T-helper 2 cell treated with Interferon-gamma antibody and Interleukin-4, amounts not matched to agents 5 μg/mL and 100 μg/mL, for 36 hours (primary cell): ENCODE results near the gene TTLL12.
A peak's percentile ranks its signal among the peaks of the same experiment; 100 is the strongest.

Experiments used
- DNase-seq: peaks from one replicate; pipeline ENCODE4 v3.0.0; 2021; ENCODE audit warnings: low spot score
- H3K27ac Mint-ChIP-seq: one replicate; pipeline ENCODE4 v1.8.0; 2021; ENCODE audit warnings: mild to moderate bottlenecking, mixed read lengths
- H3K27me3 Mint-ChIP-seq: one replicate; pipeline ENCODE4 v1.8.0; 2021; ENCODE audit warnings: low read depth, mixed read lengths
- H3K36me3 Mint-ChIP-seq: one replicate; pipeline ENCODE4 v1.8.0; 2021; ENCODE audit warnings: low read depth, mixed read lengths
- H3K4me1 Mint-ChIP-seq: one replicate; pipeline ENCODE4 v1.8.0; 2021; ENCODE audit warnings: low read depth, mixed read lengths
- H3K4me3 Mint-ChIP-seq: one replicate; pipeline ENCODE4 v1.8.0; 2022; ENCODE audit warnings: mild to moderate bottlenecking, moderate library complexity, mixed read lengths
- H3K9me3 Mint-ChIP-seq: one replicate; pipeline ENCODE4 v1.8.0; 2021; ENCODE audit warnings: mixed read lengths

TTLL12 gene

GRCh38 chr22:43209523-43209890 is 22.6 kb upstream of the TTLL12 start:
- no peak for DNase-seq
- Mint-ChIP-seq H3K27me3 (no peaks in the 10 kb centered on the region), H3K4me1 (no peaks in the 10 kb centered on the region), H3K27ac (no peak overlapping the region), H3K9me3 (no peaks in the 10 kb centered on the region), H3K36me3 (no peaks in the 10 kb centered on the region), H3K4me3 (no peak overlapping the region)

- Mint-ChIP-seq H3K27ac (no peak overlapping the region), H3K4me1 (no peaks in the 10 kb centered on the region), H3K27me3 (no peaks in the 10 kb centered on the region), H3K36me3 (no peaks in the 10 kb centered on the region), H3K9me3 (no peaks in the 10 kb centered on the region), H3K4me3 (no peak overlapping the region)
- DNase-seq, result no peak
These were observed 22.0 kb upstream of the TTLL12 start for GRCh38 chr22:43208703-43209522.

GRCh38 chr22:43207849-43208702 is 21.1 kb upstream of the TTLL12 start:
- DNase-seq, result no peak
- H3K4me3 Mint-ChIP-seq, result no peak overlapping the region

GRCh38 chr22:43207386-43207785 is 20.5 kb upstream of the TTLL12 start:
- Mint-ChIP-seq H3K9me3 (no peaks in the 10 kb centered on the region), H3K4me3 (no peak overlapping the region), H3K27ac (no peak overlapping the region), H3K4me1 (no peaks in the 10 kb centered on the region), H3K27me3 (no peaks in the 10 kb centered on the region), H3K36me3 (no peaks in the 10 kb centered on the region)
- no peak for DNase-seq

More at GRCh38 chr22:43207849-43208702, 21.1 kb upstream of the TTLL12 start:
- Mint-ChIP-seq H3K9me3 (no peaks in the 10 kb centered on the region), H3K4me1 (no peaks in the 10 kb centered on the region), H3K27ac (no peak overlapping the region), H3K36me3 (no peaks in the 10 kb centered on the region), H3K27me3 (no peaks in the 10 kb centered on the region)

GRCh38 chr22:43206509-43207161 is 19.7 kb upstream of the TTLL12 start:
- DNase-seq, result no peak
- no peaks in the 10 kb centered on the region for H3K36me3 Mint-ChIP-seq
- H3K4me3 Mint-ChIP-seq, result no peak overlapping the region
- no peak overlapping the region for H3K27ac Mint-ChIP-seq
- H3K9me3 Mint-ChIP-seq, result no peaks in the 10 kb centered on the region
- no peaks in the 10 kb centered on the region for H3K27me3 Mint-ChIP-seq
- no peaks in the 10 kb centered on the region for H3K4me1 Mint-ChIP-seq

GRCh38 chr22:43205748-43206508 is 19.0 kb upstream of the TTLL12 start:
- peak overlapping the region; percentile 77 for H3K27ac Mint-ChIP-seq
- H3K36me3 Mint-ChIP-seq, result no peaks in the 10 kb centered on the region
- H3K4me1 Mint-ChIP-seq, result no peaks in the 10 kb centered on the region
- no peaks in the 10 kb centered on the region for H3K9me3 Mint-ChIP-seq
- H3K4me3 Mint-ChIP-seq, result no peak overlapping the region
- H3K27me3 Mint-ChIP-seq, result no peaks in the 10 kb centered on the region
- DNase-seq, result no peak

- Mint-ChIP-seq H3K36me3 (no peaks in the 10 kb centered on the region), H3K4me1 (no peaks in the 10 kb centered on the region), H3K27ac (no peak overlapping the region), H3K4me3 (no peak overlapping the region), H3K9me3 (no peaks in the 10 kb centered on the region), H3K27me3 (no peaks in the 10 kb centered on the region)
- no peak for DNase-seq
These were observed 18.3 kb upstream of the TTLL12 start for GRCh38 chr22:43205261-43205691.

- no peak overlapping the region for H3K4me3 Mint-ChIP-seq
- H3K36me3 Mint-ChIP-seq, result no peaks in the 10 kb centered on the region
- H3K4me1 Mint-ChIP-seq, result no peaks in the 10 kb centered on the region
- no peaks in the 10 kb centered on the region for H3K27me3 Mint-ChIP-seq
- no peaks in the 10 kb centered on the region for H3K9me3 Mint-ChIP-seq
- H3K27ac Mint-ChIP-seq, result no peak overlapping the region
- DNase-seq, result no peak
These were observed 16.6 kb upstream of the TTLL12 start for GRCh38 chr22:43203471-43203981.

- Mint-ChIP-seq H3K4me3 (no peak overlapping the region), H3K36me3 (no peaks in the 10 kb centered on the region), H3K9me3 (no peaks in the 10 kb centered on the region), H3K27ac (no peak overlapping the region), H3K4me1 (no peaks in the 10 kb centered on the region), H3K27me3 (no peaks in the 10 kb centered on the region)
- DNase-seq, result no peak
These were observed 15.9 kb upstream of the TTLL12 start for GRCh38 chr22:43202756-43203410.

- no peak for DNase-seq
- H3K4me1 Mint-ChIP-seq, result no peaks in the 10 kb centered on the region
- no peak overlapping the region for H3K4me3 Mint-ChIP-seq
- H3K9me3 Mint-ChIP-seq, result no peaks in the 10 kb centered on the region
- H3K27me3 Mint-ChIP-seq, result no peaks in the 10 kb centered on the region
- H3K27ac Mint-ChIP-seq, result no peak overlapping the region
- no peaks in the 10 kb centered on the region for H3K36me3 Mint-ChIP-seq
These were observed 15.4 kb upstream of the TTLL12 start for GRCh38 chr22:43202326-43202725.

- H3K27me3 Mint-ChIP-seq, result no peaks in the 10 kb centered on the region
- H3K27ac Mint-ChIP-seq, result no peak overlapping the region
- no peak overlapping the region for H3K4me3 Mint-ChIP-seq
- H3K36me3 Mint-ChIP-seq, result no peaks in the 10 kb centered on the region
- H3K9me3 Mint-ChIP-seq, result no peaks in the 10 kb centered on the region
- no peak for DNase-seq
- no peaks in the 10 kb centered on the region for H3K4me1 Mint-ChIP-seq
These were observed 14.7 kb upstream of the TTLL12 start for GRCh38 chr22:43201486-43202219.

- no peaks in the 10 kb centered on the region for H3K36me3 Mint-ChIP-seq
- DNase-seq, result no peak
- no peaks in the 10 kb centered on the region for H3K4me1 Mint-ChIP-seq
- peak overlapping the region; percentile 74 for H3K27ac Mint-ChIP-seq
- H3K9me3 Mint-ChIP-seq, result no peaks in the 10 kb centered on the region
- no peak overlapping the region for H3K4me3 Mint-ChIP-seq
- no peaks in the 10 kb centered on the region for H3K27me3 Mint-ChIP-seq
These were observed 13.6 kb upstream of the TTLL12 start for GRCh38 chr22:43200555-43200954.
